GM12878 (cell line): ENCODE measurements around the gene AIF1L. TPM values are rescaled to one million over a fixed set of nuclear protein-coding genes. Genes with fewer than 3 reads are reported as not detected.

ENCODE experiments used
- ATF7 ChIP-seq: fragments of 450-650 bp; IDR thresholded peaks from 2 replicates; pipeline ENCODE4 v1.6.1; 2016; ENCODE audit warnings: low read depth, mild to moderate bottlenecking
- CREB1 ChIP-seq: IDR thresholded peaks from 2 replicates; pipeline ENCODE4 v1.6.1; 2012; ENCODE audit warnings: low read depth, mild to moderate bottlenecking, inconsistent platforms
- IRF3 ChIP-seq: fragments of 450-650 bp; IDR thresholded peaks from 2 replicates; pipeline ENCODE4 v1.6.1; 2014; ENCODE audit warnings: mild to moderate bottlenecking
- IRF5 ChIP-seq: fragments of 450-650 bp; IDR thresholded peaks from 2 replicates; pipeline ENCODE4 v1.6.1; 2017; ENCODE audit warnings: borderline replicate concordance
- MAX ChIP-seq: IDR thresholded peaks from 2 replicates; pipeline ENCODE4 v1.6.1; 2012; ENCODE audit warnings: low read depth, low read length, improper control_type of control experiment
- NFYB ChIP-seq: IDR thresholded peaks from 2 replicates; pipeline ENCODE4 v1.6.1; 2011; ENCODE audit warnings: low read depth, mild to moderate bottlenecking, low read length, improper control_type of control experiment, moderate library complexity; ENCODE audit not compliant: insufficient read depth
- STAT1 ChIP-seq: fragments of 450-650 bp; conservative IDR thresholded peaks from 2 replicates; pipeline ENCODE4 v1.6.1; 2014; ENCODE audit warnings: antibody characterized with exemption, mild to moderate bottlenecking
- ZBTB40 ChIP-seq: fragments of 450-650 bp; IDR thresholded peaks from 2 replicates; pipeline ENCODE4 v1.6.1; 2016; ENCODE audit warnings: mild to moderate bottlenecking, moderate library complexity, borderline replicate concordance
- polyA plus RNA-seq, 11 experiments: library from polyadenylated mRNA; depleted of rRNA in 4 of 11; unstranded in 6 of 11; stranded (reverse) in 5 of 11; fragments of >200 nt; fragmentation: Nextera tagmentation in 4 of 11; fragmentation: Illumina TruSeq in 1 of 11; extraction: Ambion mirVana in 4 of 11; extraction: Trizol in 1 of 11; gene quantifications; 1 replicate in 1 of 11; 2 replicates in 10 of 11; pipeline versions ENCODE4 v1.2.1 to v1.2.3, GENCODE V29; 2011 to 2016; ENCODE audit warnings: inconsistent platforms in 2 of 11, missing spikeins in 2 of 11, low read depth in 1 of 11
- total RNA-seq, 4 experiments: library from RNA; depleted of rRNA in 3 of 4; stranded (reverse); fragments of >200 nt in 3 of 4; fragmentation: Illumina TruSeq in 1 of 4; extraction: Trizol in 1 of 4; gene quantifications; 2 replicates each; pipeline versions ENCODE4 v1.2.1 to v1.2.3, GENCODE V29; 2013 to 2021

The AIF1L gene
- total and polyA plus RNA-seq, 10 of the 15 experiments (the other 5 are each of a cell fraction or from before 2014, with no cell fraction given) = 0.07 to 0.15 (median 0.08) TPM; not detected in 7

GRCh38 chr9:131138676-131139075, 42.3 kb downstream of the AIF1L start (continued):
- TF ChIP-seq IRF5 (no peak), IRF3 (no peak), ATF7 (no peak), NFYB (no peak), STAT1 (no peak), ZBTB40 (no peak), CREB1 (no peak), MAX (no peak)
